HCT116 (cell line): ENCODE data around the gene NR2C2.
"Not testable (repeated sequence)": the region's sequence is repeated elsewhere in the genome, so short reads cannot be mapped to it uniquely, and the experiment has no call there.

Experiments used
- CTCF ChIP-seq, 3 experiments: fragments of 200-600 bp in 1 of 3; sonication (generic) in 1 of 3; IDR thresholded peaks in 2 of 3; conservative IDR thresholded peaks in 1 of 3; 2 replicates each; pipeline ENCODE4 v1.5.1; 2012 to 2017; ENCODE audit warnings: low read depth in 2 of 3, low read length in 2 of 3, antibody characterized with exemption in 1 of 3, borderline replicate concordance in 1 of 3, control low read depth in 1 of 3, mild to moderate bottlenecking in 1 of 3, mixed read lengths in 1 of 3, mixed run types in 1 of 3, moderate library complexity in 1 of 3; ENCODE audit not compliant: insufficient read depth in 1 of 3
- TF ChIP-seq, protein P1 (sequence below): IDR thresholded peaks from 2 replicates; pipeline ENCODE4 v1.6.1; 2012; ENCODE audit warnings: low read depth

GRCh38 chr3:14999182-14999581, 51.8 kb downstream of the NR2C2 start:
- TF ChIP-seq, protein P1, sequence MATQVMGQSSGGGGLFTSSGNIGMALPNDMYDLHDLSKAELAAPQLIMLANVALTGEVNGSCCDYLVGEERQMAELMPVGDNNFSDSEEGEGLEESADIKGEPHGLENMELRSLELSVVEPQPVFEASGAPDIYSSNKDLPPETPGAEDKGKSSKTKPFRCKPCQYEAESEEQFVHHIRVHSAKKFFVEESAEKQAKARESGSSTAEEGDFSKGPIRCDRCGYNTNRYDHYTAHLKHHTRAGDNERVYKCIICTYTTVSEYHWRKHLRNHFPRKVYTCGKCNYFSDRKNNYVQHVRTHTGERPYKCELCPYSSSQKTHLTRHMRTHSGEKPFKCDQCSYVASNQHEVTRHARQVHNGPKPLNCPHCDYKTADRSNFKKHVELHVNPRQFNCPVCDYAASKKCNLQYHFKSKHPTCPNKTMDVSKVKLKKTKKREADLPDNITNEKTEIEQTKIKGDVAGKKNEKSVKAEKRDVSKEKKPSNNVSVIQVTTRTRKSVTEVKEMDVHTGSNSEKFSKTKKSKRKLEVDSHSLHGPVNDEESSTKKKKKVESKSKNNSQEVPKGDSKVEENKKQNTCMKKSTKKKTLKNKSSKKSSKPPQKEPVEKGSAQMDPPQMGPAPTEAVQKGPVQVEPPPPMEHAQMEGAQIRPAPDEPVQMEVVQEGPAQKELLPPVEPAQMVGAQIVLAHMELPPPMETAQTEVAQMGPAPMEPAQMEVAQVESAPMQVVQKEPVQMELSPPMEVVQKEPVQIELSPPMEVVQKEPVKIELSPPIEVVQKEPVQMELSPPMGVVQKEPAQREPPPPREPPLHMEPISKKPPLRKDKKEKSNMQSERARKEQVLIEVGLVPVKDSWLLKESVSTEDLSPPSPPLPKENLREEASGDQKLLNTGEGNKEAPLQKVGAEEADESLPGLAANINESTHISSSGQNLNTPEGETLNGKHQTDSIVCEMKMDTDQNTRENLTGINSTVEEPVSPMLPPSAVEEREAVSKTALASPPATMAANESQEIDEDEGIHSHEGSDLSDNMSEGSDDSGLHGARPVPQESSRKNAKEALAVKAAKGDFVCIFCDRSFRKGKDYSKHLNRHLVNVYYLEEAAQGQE: not testable (repeated sequence)
- TF ChIP-seq CTCF (IDR thresholded peaks at IDR 0.05 in 2 of 3, conservative IDR thresholded peaks at IDR 0.05 in 1 of 3; ENCODE audit: borderline replicate concordance in 1 of 3, insufficient read depth in 1 of 3, low read depth in 2 of 3, low read length in 2 of 3): not testable (repeated sequence)
